H1 (cell line): ENCODE results near the gene STX19.

Experiments
- CTCF ChIP-seq, 3 experiments: IDR thresholded peaks; 1 replicate in 2 of 3; 2 replicates in 1 of 3; pipeline versions ENCODE4 v1.5.1 to v1.6.1; 2011; ENCODE audit warnings: low read length in 3 of 3, mild to moderate bottlenecking in 3 of 3, inconsistent platforms in 2 of 3, low read depth in 1 of 3, moderate library complexity in 1 of 3; ENCODE audit not compliant: insufficient read depth in 1 of 3; ENCODE audit errors: control extremely low read depth in 1 of 3
- FOSL1 ChIP-seq: IDR thresholded peaks from 2 replicates; pipeline ENCODE4 v1.6.1; 2011; ENCODE audit warnings: mild to moderate bottlenecking, low read depth, low read length, moderate library complexity; ENCODE audit not compliant: insufficient read depth
- RAD21 ChIP-seq, 2 experiments: IDR thresholded peaks in 1 of 2; conservative IDR thresholded peaks in 1 of 2; 2 replicates each; pipeline ENCODE4 v1.6.1; 2011; ENCODE audit warnings: low read depth in 2 of 2, low read length in 2 of 2, improper control_type of control experiment in 1 of 2, inconsistent platforms in 1 of 2, mild to moderate bottlenecking in 1 of 2, moderate library complexity in 1 of 2
- SRF ChIP-seq: IDR thresholded peaks from 2 replicates; pipeline ENCODE4 v1.6.1; 2011; ENCODE audit warnings: mild to moderate bottlenecking, low read depth, low read length, moderate library complexity
- YY1 ChIP-seq: IDR thresholded peaks from 2 replicates; pipeline ENCODE4 v1.6.1; 2011; ENCODE audit warnings: low read depth, mild to moderate bottlenecking, low read length
- TF ChIP-seq, protein P1 (sequence below): IDR thresholded peaks from 2 replicates; pipeline ENCODE4 v1.6.1; 2012; ENCODE audit warnings: inconsistent platforms

DNA sequence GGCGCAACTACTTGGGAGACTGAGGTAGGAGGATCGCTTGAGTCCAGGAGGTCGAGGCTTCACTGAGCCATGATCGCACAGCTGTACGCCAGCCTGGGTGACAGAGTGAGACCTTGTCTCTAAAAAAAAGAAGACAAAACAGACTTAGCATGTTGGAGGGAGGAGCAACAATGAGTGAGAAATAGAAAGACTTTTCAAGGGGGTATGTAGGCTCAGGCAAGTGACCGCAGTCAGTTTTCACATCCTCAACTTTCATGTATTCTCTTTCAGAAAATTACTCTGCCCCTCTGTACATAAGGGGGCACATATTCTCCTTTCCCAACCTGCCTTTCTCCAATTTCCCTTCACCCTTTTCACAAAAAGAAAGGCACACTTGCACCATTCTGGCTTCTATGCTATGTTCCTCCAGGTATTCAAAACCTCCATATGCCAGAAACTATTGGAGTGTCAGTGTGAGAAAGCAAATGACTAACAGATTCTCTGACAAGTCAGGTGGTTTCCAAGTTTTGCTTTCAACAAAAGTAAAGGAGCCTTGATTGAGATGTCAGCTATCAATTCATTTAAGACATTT is 42.0 kb upstream of the STX19 start:
- TF ChIP-seq SRF (no peak), CTCF (IDR thresholded peaks at IDR 0.05; ENCODE audit: control extremely low read depth in 1 of 3, insufficient read depth in 1 of 3, low read depth in 1 of 3, low read length in 3 of 3) (no peak), RAD21 (IDR thresholded peaks at IDR 0.05 in 1 of 2, conservative IDR thresholded peaks at IDR 0.05 in 1 of 2; ENCODE audit: low read depth in 2 of 2, low read length in 2 of 2) (no peak), FOSL1 (no peak), YY1 (no peak)
- TF ChIP-seq, protein P1, sequence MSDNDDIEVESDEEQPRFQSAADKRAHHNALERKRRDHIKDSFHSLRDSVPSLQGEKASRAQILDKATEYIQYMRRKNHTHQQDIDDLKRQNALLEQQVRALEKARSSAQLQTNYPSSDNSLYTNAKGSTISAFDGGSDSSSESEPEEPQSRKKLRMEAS, result no peak
